Mucosa of rectum (tissue), 2 donors: Measurements from ENCODE around the gene SPTBN4.
"Not testable (repeated sequence)": the region's sequence is repeated elsewhere in the genome, so short reads cannot be mapped to it uniquely, and the experiment has no call there.

Experiments used
- H3K27ac ChIP-seq, 2 donors: one replicate each; pipeline ENCODE4 v1.7.0; 2013; ENCODE audit warnings: inconsistent platforms in 2 of 2, low read depth in 2 of 2, low read length in 2 of 2
- H3K27me3 ChIP-seq, 2 donors: one replicate each; pipeline ENCODE4 v1.7.0; 2013; ENCODE audit warnings: low read length in 2 of 2; ENCODE audit not compliant: control insufficient read depth in 2 of 2, insufficient read depth in 2 of 2
- H3K36me3 ChIP-seq, 2 donors: one replicate each; pipeline ENCODE4 v1.7.0; 2013; ENCODE audit warnings: low read length in 2 of 2; ENCODE audit not compliant: control insufficient read depth in 2 of 2, insufficient read depth in 2 of 2
- H3K4me1 ChIP-seq, 2 donors: one replicate each; pipeline ENCODE4 v1.7.0; 2013; ENCODE audit warnings: low read length in 2 of 2, mild to moderate bottlenecking in 1 of 2; ENCODE audit not compliant: control insufficient read depth in 2 of 2, insufficient read depth in 2 of 2
- H3K4me3 ChIP-seq, 2 donors: one replicate each; pipeline ENCODE4 v1.7.0; 2013; ENCODE audit warnings: low read length in 2 of 2
- H3K9ac ChIP-seq, 2 donors: one replicate each; pipeline ENCODE4 v1.7.0; 2013; ENCODE audit warnings: low read length in 2 of 2, low read depth in 1 of 2, mild to moderate bottlenecking in 1 of 2
- H3K9me3 ChIP-seq, 2 donors: one replicate each; pipeline ENCODE4 v1.7.0; 2013; ENCODE audit warnings: low read length in 2 of 2; ENCODE audit not compliant: control insufficient read depth in 2 of 2
- donor health status: healthy.
- donor health status: Normal muscosa, but diverticular disease.

Gene SPTBN4

GRCh38 chr19:40464059-40465024 lies 2.5 kb upstream of the SPTBN4 start:
- Histone ChIP-seq H3K9ac (peak overlapping the region; percentile 90 to 96), H3K4me1 (peaks cover 19 to 26% of the 10 kb centered on the region in 2 donors)

GRCh38 chr19:40465025-40465556 lies 1.7 kb upstream of the SPTBN4 start:
- Histone ChIP-seq H3K27me3 (peaks cover 6 to 16% of the 10 kb centered on the region in 2 donors), H3K9ac (peak overlapping the region; percentile 90 to 96), H3K4me1 (peaks cover 19 to 26% of the 10 kb centered on the region in 2 donors), H3K9me3 (no peaks in the 10 kb centered on the region), H3K36me3 (no peaks in the 10 kb centered on the region), H3K4me3 (peak overlapping the region; percentile 85 to 88), H3K27ac (peak overlapping the region; percentile 95 to 96)

More at GRCh38 chr19:40464059-40465024, 2.5 kb upstream of the SPTBN4 start:
- Histone ChIP-seq H3K27me3 (peaks cover 6 to 16% of the 10 kb centered on the region in 2 donors), H3K4me3 (peak overlapping the region; percentile 85 to 88), H3K27ac (peak overlapping the region; percentile 95 to 96), H3K36me3 (no peaks in the 10 kb centered on the region), H3K9me3 (no peaks in the 10 kb centered on the region)

- H3K9me3 ChIP-seq: no peaks in the 10 kb centered on the region
- peak within 1 kb of the TSS; percentile 95 to 96 for H3K27ac ChIP-seq
- no peaks in the 10 kb centered on the region for H3K36me3 ChIP-seq
- H3K4me3 ChIP-seq: peak within 1 kb of the TSS; percentile 86 to 96
- peaks cover 6 to 16% of the 10 kb centered on the region in 2 donors for H3K27me3 ChIP-seq
- peaks cover 19 to 26% of the 10 kb centered on the region in 2 donors for H3K4me1 ChIP-seq
- H3K9ac ChIP-seq: peak within 1 kb of the TSS; percentile 90 to 96
Observed at GRCh38 chr19:40465557-40466218, 1.1 kb upstream of the SPTBN4 start, which contains the start of gene BLVRB. BLVRB (minus strand) TSS chr19:40465745; CDS start chr19:40465688, 57 bp downstream.

- H3K9me3 ChIP-seq: no peaks in the 10 kb centered on the region
- H3K36me3 ChIP-seq: no peaks in the 10 kb centered on the region
- H3K4me3 ChIP-seq: peak overlapping the region; percentile 86 to 96
- H3K27me3 ChIP-seq: peaks cover 6 to 16% of the 10 kb centered on the region in 2 donors
- peak overlapping the region; percentile 66 to 95 for H3K27ac ChIP-seq
- H3K9ac ChIP-seq: peak overlapping the region; percentile 74 to 76
- peaks cover 19 to 24% of the 10 kb centered on the region in 2 donors for H3K4me1 ChIP-seq
Observed at GRCh38 chr19:40466219-40466984, 399 bp upstream of the SPTBN4 start.

GRCh38 chr19:40469011-40469410 lies 2.2 kb downstream of the SPTBN4 start:
- no peak overlapping the region for H3K4me3 ChIP-seq
- peaks cover 6 to 16% of the 10 kb centered on the region in 2 donors for H3K27me3 ChIP-seq
- H3K36me3 ChIP-seq: no peaks in the 10 kb centered on the region
- no peaks in the 10 kb centered on the region for H3K9me3 ChIP-seq
- no peak overlapping the region for H3K9ac ChIP-seq
- H3K27ac ChIP-seq: no peak overlapping the region
- peaks cover 19 to 22% of the 10 kb centered on the region in 2 donors for H3K4me1 ChIP-seq

GRCh38 chr19:40471111-40471510 lies 4.3 kb downstream of the SPTBN4 start:
- Histone ChIP-seq H3K4me3 (no peak overlapping the region), H3K9ac (no peak overlapping the region), H3K9me3 (no peaks in the 10 kb centered on the region), H3K36me3 (no peaks in the 10 kb centered on the region), H3K27ac (no peak overlapping the region), H3K27me3 (peaks cover 6 to 15% of the 10 kb centered on the region in 2 donors), H3K4me1 (peaks cover 6 to 7% of the 10 kb centered on the region in 2 donors)

GRCh38 chr19:40472516-40472915 lies 5.7 kb downstream of the SPTBN4 start:
- H3K9me3 ChIP-seq: no peaks in the 10 kb centered on the region
- no peak overlapping the region for H3K27ac ChIP-seq
- H3K4me3 ChIP-seq: no peak overlapping the region
- H3K36me3 ChIP-seq: no peaks in the 10 kb centered on the region
- no peak overlapping the region for H3K9ac ChIP-seq
- H3K27me3 ChIP-seq: peaks cover 0 to 4% of the 10 kb centered on the region in 2 donors
- H3K4me1 ChIP-seq: no peaks in the 10 kb centered on the region

GRCh38 chr19:40474737-40475136 lies 7.9 kb downstream of the SPTBN4 start:
- Histone ChIP-seq H3K27me3 (no peaks in the 10 kb centered on the region), H3K36me3 (no peaks in the 10 kb centered on the region), H3K27ac (no peak overlapping the region), H3K4me3 (no peak overlapping the region), H3K4me1 (no peaks in the 10 kb centered on the region), H3K9me3 (no peaks in the 10 kb centered on the region), H3K9ac (no peak overlapping the region)

- not testable (repeated sequence) for H3K9ac ChIP-seq, H3K27ac ChIP-seq, H3K27me3 ChIP-seq, H3K4me3 ChIP-seq, H3K9me3 ChIP-seq, H3K36me3 ChIP-seq, H3K4me1 ChIP-seq
Observed at GRCh38 chr19:40475878-40476644, 9.3 kb downstream of the SPTBN4 start.
